ENCODE measurements around the gene CUX1. TPM values are rescaled to one million over a fixed set of nuclear protein-coding genes. Genes with fewer than 3 reads are reported as not detected.

CUX1 gene
- total and polyA plus RNA-seq, 2 of the 13 experiments (the other 11 are each of a cell fraction or from before 2014, with no cell fraction given) = 13.7 to 14.9 TPM

DNA sequence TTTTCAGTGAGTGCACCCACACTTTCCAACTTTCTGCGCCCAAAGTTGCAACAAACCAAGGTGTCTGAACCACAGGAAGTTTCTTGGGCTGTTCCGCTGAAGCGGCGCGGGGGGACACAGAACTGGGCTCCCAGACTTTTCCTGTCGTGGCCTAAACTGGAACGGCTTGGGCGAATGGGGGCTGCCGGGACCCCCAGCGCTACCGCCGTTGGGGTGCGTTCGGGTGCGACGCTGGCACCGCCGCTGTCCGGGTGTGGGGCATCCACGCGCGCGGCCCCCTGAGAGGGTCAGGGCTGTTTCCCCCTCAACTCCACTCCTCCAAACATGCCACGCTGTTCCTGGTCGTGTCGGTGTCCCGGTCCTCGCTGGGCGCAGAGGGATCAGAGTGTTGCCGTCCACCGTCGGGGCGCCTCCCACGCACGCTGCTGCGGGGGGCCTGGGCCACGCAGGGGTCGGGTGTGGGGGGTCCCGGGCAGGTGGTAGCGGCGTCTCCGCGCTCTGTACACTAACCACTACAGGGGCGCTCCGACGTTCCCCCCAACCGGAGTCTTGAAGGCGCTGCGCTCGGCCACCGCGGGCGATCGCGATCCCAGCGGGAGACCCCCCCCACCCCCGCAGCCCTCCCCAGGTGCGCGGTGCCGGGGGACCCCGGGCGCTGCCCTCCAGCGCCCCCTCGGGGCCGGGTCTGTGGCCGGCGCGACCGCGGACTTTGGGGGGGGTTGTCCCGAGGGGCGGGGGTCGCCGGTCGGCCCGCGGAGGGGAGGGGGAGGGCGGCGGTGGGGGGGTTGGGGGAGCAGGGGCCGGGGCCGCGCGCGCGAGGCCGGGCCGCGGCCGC, 2.2 kb upstream of the CUX1 start (continued):
- TF ChIP-seq ZBTB7A (CRISPR knock-in tag; IDR thresholded peaks at IDR 0.05) (peak; percentile 95), ZNF839 (CRISPR knock-in tag; IDR thresholded peaks at IDR 0.05; ENCODE audit: borderline replicate concordance) (peak; percentile 67; the same call in 1 of the 2 replicates), TCF12 (IDR thresholded peaks at IDR 0.05) (no peak), TCF12 (CRISPR knock-in tag; IDR thresholded peaks at IDR 0.05) (0 out of 2 replicates have a peak, but pooled peaks have one; percentile 53), KMT2A (CRISPR knock-in tag; IDR thresholded peaks at IDR 0.05) (0 out of 2 replicates have a peak, but pooled peaks have one; percentile 5), KDM5B (CRISPR knock-in tag; IDR thresholded peaks at IDR 0.05; ENCODE audit: borderline replicate concordance) (peak; percentile 75), SIN3A (IDR thresholded peaks at IDR 0.05; ENCODE audit: borderline replicate concordance, low read depth, low read length) (0 out of 2 replicates have a peak, but pooled peaks have one; percentile 50), ATF7-NPFF (CRISPR knock-in tag; IDR thresholded peaks at IDR 0.05; ENCODE audit: low read depth) (0 out of 2 replicates have a peak, but pooled peaks have one; percentile 27), LCORL (IDR thresholded peaks at IDR 0.05) (no peak), LCORL (CRISPR knock-in tag; IDR thresholded peaks at IDR 0.05) (peak; percentile 62), HMGA1 (CRISPR knock-in tag; conservative IDR thresholded peaks at IDR 0.05) (no peak), ZBTB7B (CRISPR knock-in tag; IDR thresholded peaks at IDR 0.05) (peak; percentile 85; the same call in 1 of the 2 replicates)
- TF ChIP-seq, protein P1, sequence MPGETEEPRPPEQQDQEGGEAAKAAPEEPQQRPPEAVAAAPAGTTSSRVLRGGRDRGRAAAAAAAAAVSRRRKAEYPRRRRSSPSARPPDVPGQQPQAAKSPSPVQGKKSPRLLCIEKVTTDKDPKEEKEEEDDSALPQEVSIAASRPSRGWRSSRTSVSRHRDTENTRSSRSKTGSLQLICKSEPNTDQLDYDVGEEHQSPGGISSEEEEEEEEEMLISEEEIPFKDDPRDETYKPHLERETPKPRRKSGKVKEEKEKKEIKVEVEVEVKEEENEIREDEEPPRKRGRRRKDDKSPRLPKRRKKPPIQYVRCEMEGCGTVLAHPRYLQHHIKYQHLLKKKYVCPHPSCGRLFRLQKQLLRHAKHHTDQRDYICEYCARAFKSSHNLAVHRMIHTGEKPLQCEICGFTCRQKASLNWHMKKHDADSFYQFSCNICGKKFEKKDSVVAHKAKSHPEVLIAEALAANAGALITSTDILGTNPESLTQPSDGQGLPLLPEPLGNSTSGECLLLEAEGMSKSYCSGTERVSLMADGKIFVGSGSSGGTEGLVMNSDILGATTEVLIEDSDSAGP (CRISPR knock-in tag; IDR thresholded peaks at IDR 0.05; ENCODE audit: borderline replicate concordance) = peak; percentile 58; the same call in 1 of the 2 replicates
- TF ChIP-seq, protein P2, sequence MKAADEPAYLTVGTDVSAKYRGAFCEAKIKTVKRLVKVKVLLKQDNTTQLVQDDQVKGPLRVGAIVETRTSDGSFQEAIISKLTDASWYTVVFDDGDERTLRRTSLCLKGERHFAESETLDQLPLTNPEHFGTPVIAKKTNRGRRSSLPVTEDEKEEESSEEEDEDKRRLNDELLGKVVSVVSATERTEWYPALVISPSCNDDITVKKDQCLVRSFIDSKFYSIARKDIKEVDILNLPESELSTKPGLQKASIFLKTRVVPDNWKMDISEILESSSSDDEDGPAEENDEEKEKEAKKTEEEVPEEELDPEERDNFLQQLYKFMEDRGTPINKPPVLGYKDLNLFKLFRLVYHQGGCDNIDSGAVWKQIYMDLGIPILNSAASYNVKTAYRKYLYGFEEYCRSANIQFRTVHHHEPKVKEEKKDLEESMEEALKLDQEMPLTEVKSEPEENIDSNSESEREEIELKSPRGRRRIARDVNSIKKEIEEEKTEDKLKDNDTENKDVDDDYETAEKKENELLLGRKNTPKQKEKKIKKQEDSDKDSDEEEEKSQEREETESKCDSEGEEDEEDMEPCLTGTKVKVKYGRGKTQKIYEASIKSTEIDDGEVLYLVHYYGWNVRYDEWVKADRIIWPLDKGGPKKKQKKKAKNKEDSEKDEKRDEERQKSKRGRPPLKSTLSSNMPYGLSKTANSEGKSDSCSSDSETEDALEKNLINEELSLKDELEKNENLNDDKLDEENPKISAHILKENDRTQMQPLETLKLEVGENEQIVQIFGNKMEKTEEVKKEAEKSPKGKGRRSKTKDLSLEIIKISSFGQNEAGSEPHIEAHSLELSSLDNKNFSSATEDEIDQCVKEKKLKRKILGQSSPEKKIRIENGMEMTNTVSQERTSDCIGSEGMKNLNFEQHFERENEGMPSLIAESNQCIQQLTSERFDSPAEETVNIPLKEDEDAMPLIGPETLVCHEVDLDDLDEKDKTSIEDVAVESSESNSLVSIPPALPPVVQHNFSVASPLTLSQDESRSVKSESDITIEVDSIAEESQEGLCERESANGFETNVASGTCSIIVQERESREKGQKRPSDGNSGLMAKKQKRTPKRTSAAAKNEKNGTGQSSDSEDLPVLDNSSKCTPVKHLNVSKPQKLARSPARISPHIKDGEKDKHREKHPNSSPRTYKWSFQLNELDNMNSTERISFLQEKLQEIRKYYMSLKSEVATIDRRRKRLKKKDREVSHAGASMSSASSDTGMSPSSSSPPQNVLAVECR (CRISPR knock-in tag; IDR thresholded peaks at IDR 0.05; ENCODE audit: borderline replicate concordance) = peak; percentile 61; the same call in 1 of the 2 replicates
- TF ChIP-seq, protein P3, sequence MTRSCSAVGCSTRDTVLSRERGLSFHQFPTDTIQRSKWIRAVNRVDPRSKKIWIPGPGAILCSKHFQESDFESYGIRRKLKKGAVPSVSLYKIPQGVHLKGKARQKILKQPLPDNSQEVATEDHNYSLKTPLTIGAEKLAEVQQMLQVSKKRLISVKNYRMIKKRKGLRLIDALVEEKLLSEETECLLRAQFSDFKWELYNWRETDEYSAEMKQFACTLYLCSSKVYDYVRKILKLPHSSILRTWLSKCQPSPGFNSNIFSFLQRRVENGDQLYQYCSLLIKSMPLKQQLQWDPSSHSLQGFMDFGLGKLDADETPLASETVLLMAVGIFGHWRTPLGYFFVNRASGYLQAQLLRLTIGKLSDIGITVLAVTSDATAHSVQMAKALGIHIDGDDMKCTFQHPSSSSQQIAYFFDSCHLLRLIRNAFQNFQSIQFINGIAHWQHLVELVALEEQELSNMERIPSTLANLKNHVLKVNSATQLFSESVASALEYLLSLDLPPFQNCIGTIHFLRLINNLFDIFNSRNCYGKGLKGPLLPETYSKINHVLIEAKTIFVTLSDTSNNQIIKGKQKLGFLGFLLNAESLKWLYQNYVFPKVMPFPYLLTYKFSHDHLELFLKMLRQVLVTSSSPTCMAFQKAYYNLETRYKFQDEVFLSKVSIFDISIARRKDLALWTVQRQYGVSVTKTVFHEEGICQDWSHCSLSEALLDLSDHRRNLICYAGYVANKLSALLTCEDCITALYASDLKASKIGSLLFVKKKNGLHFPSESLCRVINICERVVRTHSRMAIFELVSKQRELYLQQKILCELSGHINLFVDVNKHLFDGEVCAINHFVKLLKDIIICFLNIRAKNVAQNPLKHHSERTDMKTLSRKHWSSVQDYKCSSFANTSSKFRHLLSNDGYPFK (CRISPR knock-in tag; IDR thresholded peaks at IDR 0.05; ENCODE audit: borderline replicate concordance) = peak; percentile 15; the same call in 1 of the 2 replicates
